ENCODE measurements around the gene USHBP1. TPM values are rescaled to one million over a fixed set of nuclear protein-coding genes. Genes with fewer than 3 reads are reported as not detected.

The USHBP1 gene
- total and polyA plus RNA-seq, 10 of the 15 experiments (the other 5 are each of a cell fraction or from before 2014, with no cell fraction given) = 0.05 to 0.96 (median 0.22) TPM; not detected in 2

DNA sequence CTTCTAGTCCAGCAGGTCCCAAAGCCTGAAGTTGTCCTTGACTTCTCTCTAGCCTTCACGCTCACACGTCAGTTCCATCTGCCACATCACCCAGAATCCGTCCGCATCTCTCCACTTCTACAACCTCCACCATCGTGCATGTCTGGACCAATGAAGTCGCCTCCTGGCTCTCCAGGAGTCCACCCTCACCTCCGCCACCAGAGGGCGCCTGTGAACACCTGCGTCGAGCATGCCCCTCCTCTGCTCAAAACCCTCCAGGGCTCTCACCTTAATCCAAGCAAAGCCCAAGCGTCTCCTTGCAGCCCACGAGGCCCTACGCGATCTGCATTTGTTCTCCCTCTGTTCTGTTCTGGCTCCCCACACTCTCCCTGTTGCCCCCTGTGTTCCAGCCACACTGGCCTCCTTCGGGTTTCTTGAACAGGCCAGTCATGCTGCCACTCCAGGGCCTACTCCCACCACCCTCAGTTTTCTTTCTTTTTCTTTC, 3.7 kb downstream of the USHBP1 start (continued):
- no peak for TF ChIP-seq RCOR1 (conservative IDR thresholded peaks at IDR 0.05; ENCODE audit: low read depth, low read length)
- TF ChIP-seq, protein P1, sequence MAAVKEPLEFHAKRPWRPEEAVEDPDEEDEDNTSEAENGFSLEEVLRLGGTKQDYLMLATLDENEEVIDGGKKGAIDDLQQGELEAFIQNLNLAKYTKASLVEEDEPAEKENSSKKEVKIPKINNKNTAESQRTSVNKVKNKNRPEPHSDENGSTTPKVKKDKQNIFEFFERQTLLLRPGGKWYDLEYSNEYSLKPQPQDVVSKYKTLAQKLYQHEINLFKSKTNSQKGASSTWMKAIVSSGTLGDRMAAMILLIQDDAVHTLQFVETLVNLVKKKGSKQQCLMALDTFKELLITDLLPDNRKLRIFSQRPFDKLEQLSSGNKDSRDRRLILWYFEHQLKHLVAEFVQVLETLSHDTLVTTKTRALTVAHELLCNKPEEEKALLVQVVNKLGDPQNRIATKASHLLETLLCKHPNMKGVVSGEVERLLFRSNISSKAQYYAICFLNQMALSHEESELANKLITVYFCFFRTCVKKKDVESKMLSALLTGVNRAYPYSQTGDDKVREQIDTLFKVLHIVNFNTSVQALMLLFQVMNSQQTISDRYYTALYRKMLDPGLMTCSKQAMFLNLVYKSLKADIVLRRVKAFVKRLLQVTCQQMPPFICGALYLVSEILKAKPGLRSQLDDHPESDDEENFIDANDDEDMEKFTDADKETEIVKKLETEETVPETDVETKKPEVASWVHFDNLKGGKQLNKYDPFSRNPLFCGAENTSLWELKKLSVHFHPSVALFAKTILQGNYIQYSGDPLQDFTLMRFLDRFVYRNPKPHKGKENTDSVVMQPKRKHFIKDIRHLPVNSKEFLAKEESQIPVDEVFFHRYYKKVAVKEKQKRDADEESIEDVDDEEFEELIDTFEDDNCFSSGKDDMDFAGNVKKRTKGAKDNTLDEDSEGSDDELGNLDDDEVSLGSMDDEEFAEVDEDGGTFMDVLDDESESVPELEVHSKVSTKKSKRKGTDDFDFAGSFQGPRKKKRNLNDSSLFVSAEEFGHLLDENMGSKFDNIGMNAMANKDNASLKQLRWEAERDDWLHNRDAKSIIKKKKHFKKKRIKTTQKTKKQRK (IDR thresholded peaks at IDR 0.05; ENCODE audit: low read depth, low read length) = no peak
- no peak for TF ChIP-seq MTA3 (IDR thresholded peaks at IDR 0.05; ENCODE audit: borderline replicate concordance, low read length)
- TF ChIP-seq, protein P2, sequence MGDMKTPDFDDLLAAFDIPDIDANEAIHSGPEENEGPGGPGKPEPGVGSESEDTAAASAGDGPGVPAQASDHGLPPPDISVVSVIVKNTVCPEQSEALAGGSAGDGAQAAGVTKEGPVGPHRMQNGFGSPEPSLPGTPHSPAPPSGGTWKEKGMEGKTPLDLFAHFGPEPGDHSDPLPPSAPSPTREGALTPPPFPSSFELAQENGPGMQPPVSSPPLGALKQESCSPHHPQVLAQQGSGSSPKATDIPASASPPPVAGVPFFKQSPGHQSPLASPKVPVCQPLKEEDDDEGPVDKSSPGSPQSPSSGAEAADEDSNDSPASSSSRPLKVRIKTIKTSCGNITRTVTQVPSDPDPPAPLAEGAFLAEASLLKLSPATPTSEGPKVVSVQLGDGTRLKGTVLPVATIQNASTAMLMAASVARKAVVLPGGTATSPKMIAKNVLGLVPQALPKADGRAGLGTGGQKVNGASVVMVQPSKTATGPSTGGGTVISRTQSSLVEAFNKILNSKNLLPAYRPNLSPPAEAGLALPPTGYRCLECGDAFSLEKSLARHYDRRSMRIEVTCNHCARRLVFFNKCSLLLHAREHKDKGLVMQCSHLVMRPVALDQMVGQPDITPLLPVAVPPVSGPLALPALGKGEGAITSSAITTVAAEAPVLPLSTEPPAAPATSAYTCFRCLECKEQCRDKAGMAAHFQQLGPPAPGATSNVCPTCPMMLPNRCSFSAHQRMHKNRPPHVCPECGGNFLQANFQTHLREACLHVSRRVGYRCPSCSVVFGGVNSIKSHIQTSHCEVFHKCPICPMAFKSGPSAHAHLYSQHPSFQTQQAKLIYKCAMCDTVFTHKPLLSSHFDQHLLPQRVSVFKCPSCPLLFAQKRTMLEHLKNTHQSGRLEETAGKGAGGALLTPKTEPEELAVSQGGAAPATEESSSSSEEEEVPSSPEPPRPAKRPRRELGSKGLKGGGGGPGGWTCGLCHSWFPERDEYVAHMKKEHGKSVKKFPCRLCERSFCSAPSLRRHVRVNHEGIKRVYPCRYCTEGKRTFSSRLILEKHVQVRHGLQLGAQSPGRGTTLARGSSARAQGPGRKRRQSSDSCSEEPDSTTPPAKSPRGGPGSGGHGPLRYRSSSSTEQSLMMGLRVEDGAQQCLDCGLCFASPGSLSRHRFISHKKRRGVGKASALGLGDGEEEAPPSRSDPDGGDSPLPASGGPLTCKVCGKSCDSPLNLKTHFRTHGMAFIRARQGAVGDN (IDR thresholded peaks at IDR 0.05) = no peak
- no peak for TF ChIP-seq JUNB (IDR thresholded peaks at IDR 0.05)
- TF ChIP-seq, protein P3, sequence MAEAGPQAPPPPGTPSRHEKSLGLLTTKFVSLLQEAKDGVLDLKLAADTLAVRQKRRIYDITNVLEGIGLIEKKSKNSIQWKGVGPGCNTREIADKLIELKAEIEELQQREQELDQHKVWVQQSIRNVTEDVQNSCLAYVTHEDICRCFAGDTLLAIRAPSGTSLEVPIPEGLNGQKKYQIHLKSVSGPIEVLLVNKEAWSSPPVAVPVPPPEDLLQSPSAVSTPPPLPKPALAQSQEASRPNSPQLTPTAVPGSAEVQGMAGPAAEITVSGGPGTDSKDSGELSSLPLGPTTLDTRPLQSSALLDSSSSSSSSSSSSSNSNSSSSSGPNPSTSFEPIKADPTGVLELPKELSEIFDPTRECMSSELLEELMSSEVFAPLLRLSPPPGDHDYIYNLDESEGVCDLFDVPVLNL (IDR thresholded peaks at IDR 0.05; ENCODE audit: low read depth, low read length) = no peak
- TF ChIP-seq RUNX3 (IDR thresholded peaks at IDR 0.05; ENCODE audit: low read length) = no peak
- TF ChIP-seq, protein P4, sequence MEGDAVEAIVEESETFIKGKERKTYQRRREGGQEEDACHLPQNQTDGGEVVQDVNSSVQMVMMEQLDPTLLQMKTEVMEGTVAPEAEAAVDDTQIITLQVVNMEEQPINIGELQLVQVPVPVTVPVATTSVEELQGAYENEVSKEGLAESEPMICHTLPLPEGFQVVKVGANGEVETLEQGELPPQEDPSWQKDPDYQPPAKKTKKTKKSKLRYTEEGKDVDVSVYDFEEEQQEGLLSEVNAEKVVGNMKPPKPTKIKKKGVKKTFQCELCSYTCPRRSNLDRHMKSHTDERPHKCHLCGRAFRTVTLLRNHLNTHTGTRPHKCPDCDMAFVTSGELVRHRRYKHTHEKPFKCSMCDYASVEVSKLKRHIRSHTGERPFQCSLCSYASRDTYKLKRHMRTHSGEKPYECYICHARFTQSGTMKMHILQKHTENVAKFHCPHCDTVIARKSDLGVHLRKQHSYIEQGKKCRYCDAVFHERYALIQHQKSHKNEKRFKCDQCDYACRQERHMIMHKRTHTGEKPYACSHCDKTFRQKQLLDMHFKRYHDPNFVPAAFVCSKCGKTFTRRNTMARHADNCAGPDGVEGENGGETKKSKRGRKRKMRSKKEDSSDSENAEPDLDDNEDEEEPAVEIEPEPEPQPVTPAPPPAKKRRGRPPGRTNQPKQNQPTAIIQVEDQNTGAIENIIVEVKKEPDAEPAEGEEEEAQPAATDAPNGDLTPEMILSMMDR (IDR thresholded peaks at IDR 0.05 in 2 of 3, conservative IDR thresholded peaks at IDR 0.05 in 1 of 3; ENCODE audit: control insufficient read depth in 2 of 3, extremely low read depth in 1 of 3, insufficient read depth in 1 of 3, low read depth in 3 of 3, low read length in 3 of 3) = peak; percentile 90 to 99 (median 97)
- TF ChIP-seq SMAD1 (IDR thresholded peaks at IDR 0.05; ENCODE audit: low read depth, partially characterized antibody) = no peak
- TF ChIP-seq CREB1 (IDR thresholded peaks at IDR 0.05; ENCODE audit: low read depth) = peak; percentile 60
- TF ChIP-seq HDGF (IDR thresholded peaks at IDR 0.05) = peak; percentile 88
- TF ChIP-seq, protein P5, sequence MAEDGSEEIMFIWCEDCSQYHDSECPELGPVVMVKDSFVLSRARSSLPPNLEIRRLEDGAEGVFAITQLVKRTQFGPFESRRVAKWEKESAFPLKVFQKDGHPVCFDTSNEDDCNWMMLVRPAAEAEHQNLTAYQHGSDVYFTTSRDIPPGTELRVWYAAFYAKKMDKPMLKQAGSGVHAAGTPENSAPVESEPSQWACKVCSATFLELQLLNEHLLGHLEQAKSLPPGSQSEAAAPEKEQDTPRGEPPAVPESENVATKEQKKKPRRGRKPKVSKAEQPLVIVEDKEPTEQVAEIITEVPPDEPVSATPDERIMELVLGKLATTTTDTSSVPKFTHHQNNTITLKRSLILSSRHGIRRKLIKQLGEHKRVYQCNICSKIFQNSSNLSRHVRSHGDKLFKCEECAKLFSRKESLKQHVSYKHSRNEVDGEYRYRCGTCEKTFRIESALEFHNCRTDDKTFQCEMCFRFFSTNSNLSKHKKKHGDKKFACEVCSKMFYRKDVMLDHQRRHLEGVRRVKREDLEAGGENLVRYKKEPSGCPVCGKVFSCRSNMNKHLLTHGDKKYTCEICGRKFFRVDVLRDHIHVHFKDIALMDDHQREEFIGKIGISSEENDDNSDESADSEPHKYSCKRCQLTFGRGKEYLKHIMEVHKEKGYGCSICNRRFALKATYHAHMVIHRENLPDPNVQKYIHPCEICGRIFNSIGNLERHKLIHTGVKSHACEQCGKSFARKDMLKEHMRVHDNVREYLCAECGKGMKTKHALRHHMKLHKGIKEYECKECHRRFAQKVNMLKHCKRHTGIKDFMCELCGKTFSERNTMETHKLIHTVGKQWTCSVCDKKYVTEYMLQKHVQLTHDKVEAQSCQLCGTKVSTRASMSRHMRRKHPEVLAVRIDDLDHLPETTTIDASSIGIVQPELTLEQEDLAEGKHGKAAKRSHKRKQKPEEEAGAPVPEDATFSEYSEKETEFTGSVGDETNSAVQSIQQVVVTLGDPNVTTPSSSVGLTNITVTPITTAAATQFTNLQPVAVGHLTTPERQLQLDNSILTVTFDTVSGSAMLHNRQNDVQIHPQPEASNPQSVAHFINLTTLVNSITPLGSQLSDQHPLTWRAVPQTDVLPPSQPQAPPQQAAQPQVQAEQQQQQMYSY (CRISPR knock-in tag; IDR thresholded peaks at IDR 0.05) = no peak
- peak; percentile 78 for TF ChIP-seq NBN (IDR thresholded peaks at IDR 0.05)
- TF ChIP-seq SREBF2 (IDR thresholded peaks at IDR 0.05; ENCODE audit: low read length) = no peak
- TF ChIP-seq MYC (IDR thresholded peaks at IDR 0.05; ENCODE audit: insufficient read depth, insufficient read length, insufficient replicate concordance, low read length, severe bottlenecking) = no peak
- peak; percentile 91 for TF ChIP-seq SMC3 (IDR thresholded peaks at IDR 0.05; ENCODE audit: borderline replicate concordance, low read length)
- no peak for TF ChIP-seq ZNF622 (IDR thresholded peaks at IDR 0.05)

All from GM12878 (cell line).